Calu3 (cell line): Measurements from ENCODE around the gene GALNTL6. TPM values are rescaled to one million over a fixed set of nuclear protein-coding genes. Genes with fewer than 3 reads are reported as not detected.

Experiments used
- BruUV-seq: library from RNA; stranded (reverse); fragments of 400-500 nt; replicated peaks from 2 replicates; lab custom pipeline; 2021; lab: Mats Ljungman, UMichigan
- CTCF ChIA-PET: fragments of 300-600 bp; sonication (Branson Sonifier 250); formaldehyde crosslinking; loops from one replicate; lab custom pipeline; 2022; ENCODE audit warnings: antibody characterized with exemption; lab: Charles Lee
- DNase-seq: peaks from one replicate; pipeline ENCODE4 v3.0.0; 2022
- H3K27ac Mint-ChIP-seq: one replicate; pipeline ENCODE4 v1.8.0; 2022; ENCODE audit warnings: mixed read lengths; ENCODE audit not compliant: unreplicated experiment
- H3K27me3 Mint-ChIP-seq: one replicate; pipeline ENCODE4 v1.8.0; 2022; ENCODE audit warnings: mixed read lengths; ENCODE audit not compliant: unreplicated experiment
- H3K36me3 Mint-ChIP-seq: one replicate; pipeline ENCODE4 v1.8.0; 2022; ENCODE audit warnings: mild to moderate bottlenecking, moderate library complexity, mixed read lengths; ENCODE audit not compliant: insufficient read depth, unreplicated experiment
- H3K4me1 Mint-ChIP-seq: one replicate; pipeline ENCODE4 v1.8.0; 2022; ENCODE audit warnings: mild to moderate bottlenecking, low read depth, mixed read lengths; ENCODE audit not compliant: unreplicated experiment
- H3K4me3 Mint-ChIP-seq: one replicate; pipeline ENCODE4 v1.8.0; 2022; ENCODE audit warnings: mild to moderate bottlenecking, low read depth, moderate library complexity, mixed read lengths; ENCODE audit not compliant: unreplicated experiment
- H3K9me3 Mint-ChIP-seq: one replicate; pipeline ENCODE4 v1.8.0; 2022; ENCODE audit warnings: low read depth, mixed read lengths; ENCODE audit not compliant: unreplicated experiment
- intact Hi-C: fragments of 100-400 bp; cut with micrococcal nuclease; formaldehyde crosslinking; loops from one replicate; pipeline ENCODE4 v1.10.0; 2022; ENCODE audit not compliant: unreplicated experiment
- total RNA-seq: library from RNA; stranded (reverse); gene quantifications from 2 replicates; pipeline ENCODE4 v1.2.3, GENCODE V29; 2022
- TF ChIP-seq, protein P1 (sequence below): fragments of 200-600 bp; IDR thresholded peaks from one replicate; pipeline ENCODE4 v1.8.0; 2022; ENCODE audit warnings: antibody characterized with exemption; ENCODE audit not compliant: unreplicated experiment

GALNTL6 gene
- total RNA-seq, 1 experiment from 2014 or later = not detected

DNA sequence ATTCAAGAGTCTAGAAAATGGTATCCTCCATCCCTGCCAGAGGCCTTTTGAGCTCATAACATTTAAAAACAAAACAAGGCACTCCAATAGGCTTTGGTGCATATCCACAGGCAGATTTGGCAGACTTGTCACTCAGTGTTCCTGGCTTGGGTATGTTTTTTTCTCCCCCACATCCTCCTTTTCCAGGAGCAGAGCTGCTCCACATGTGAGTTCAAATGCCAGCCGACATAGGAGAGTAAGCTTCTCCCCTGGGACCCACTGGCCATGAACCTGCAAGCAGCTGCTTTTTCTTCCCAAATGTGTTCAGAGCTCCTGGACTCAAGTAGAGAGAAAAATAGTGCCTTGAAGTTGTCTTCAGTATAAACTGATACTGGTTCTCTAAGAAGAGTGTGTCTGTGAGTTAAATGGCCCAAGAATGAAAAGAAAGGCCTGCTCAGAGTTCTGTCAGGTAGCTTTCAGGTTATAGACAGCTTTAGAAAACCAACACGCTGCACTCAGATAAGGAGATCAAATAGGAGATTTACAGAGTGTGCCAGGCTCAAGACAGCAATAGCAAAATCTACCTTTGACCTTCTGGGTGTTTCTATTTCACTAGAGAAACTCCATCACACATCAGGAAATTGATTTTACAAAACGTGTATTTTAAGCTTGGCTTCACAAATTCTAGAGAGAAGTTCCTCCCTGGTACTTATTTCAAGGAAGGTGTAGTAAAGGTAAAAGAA, 1192.9 kb downstream of the GALNTL6 start:
- CTCF ChIA-PET = interaction anchor here (1.5 kb wide), 1 partner anchor 295 kb away, joined by 5 read pairs; no protein-coding TSS in a partner anchor
- intact Hi-C loops = no loop called here
- BruUV-seq = no TSS peak
- Mint-ChIP-seq H3K4me1 (no peaks in the 10 kb centered on the region), H3K36me3 (no peaks in the 10 kb centered on the region), H3K27ac (no peak overlapping the region), H3K27me3 (no peaks in the 10 kb centered on the region), H3K4me3 (no peak overlapping the region), H3K9me3 (no peaks in the 10 kb centered on the region)
- TF ChIP-seq, protein P1, sequence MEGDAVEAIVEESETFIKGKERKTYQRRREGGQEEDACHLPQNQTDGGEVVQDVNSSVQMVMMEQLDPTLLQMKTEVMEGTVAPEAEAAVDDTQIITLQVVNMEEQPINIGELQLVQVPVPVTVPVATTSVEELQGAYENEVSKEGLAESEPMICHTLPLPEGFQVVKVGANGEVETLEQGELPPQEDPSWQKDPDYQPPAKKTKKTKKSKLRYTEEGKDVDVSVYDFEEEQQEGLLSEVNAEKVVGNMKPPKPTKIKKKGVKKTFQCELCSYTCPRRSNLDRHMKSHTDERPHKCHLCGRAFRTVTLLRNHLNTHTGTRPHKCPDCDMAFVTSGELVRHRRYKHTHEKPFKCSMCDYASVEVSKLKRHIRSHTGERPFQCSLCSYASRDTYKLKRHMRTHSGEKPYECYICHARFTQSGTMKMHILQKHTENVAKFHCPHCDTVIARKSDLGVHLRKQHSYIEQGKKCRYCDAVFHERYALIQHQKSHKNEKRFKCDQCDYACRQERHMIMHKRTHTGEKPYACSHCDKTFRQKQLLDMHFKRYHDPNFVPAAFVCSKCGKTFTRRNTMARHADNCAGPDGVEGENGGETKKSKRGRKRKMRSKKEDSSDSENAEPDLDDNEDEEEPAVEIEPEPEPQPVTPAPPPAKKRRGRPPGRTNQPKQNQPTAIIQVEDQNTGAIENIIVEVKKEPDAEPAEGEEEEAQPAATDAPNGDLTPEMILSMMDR = no peak
- DNase-seq = no peak

DNA sequence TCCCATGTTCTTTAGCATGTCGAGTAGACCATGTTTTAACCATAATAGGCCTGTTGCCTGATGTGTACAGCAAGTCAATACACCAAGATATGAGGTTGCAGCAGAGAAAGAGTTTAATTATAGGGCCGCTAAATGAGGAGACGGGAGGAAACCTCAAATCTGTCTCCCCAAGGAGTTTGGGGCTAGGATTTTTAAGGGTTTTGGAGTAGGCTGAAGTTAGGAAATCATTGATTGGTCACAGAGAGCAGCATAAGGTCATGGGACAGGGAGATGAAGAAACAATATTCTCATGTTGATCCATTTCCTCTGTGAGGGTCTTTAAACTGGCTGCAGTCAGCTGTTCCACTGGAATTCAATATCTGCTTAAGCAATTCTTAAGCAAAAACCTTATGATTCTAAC, 1195.2 kb downstream of the GALNTL6 start:
- BruUV-seq = no TSS peak
- H3K27me3 Mint-ChIP-seq = no peaks in the 10 kb centered on the region
- TF ChIP-seq, protein P1 = no peak
- DNase-seq = no peak
- no peak overlapping the region for H3K27ac Mint-ChIP-seq
- intact Hi-C loops = no loop called here
- CTCF ChIA-PET = no interaction called here
- no peak overlapping the region for H3K4me3 Mint-ChIP-seq
- no peaks in the 10 kb centered on the region for H3K9me3 Mint-ChIP-seq
- H3K36me3 Mint-ChIP-seq = no peaks in the 10 kb centered on the region
- H3K4me1 Mint-ChIP-seq = no peaks in the 10 kb centered on the region

DNA sequence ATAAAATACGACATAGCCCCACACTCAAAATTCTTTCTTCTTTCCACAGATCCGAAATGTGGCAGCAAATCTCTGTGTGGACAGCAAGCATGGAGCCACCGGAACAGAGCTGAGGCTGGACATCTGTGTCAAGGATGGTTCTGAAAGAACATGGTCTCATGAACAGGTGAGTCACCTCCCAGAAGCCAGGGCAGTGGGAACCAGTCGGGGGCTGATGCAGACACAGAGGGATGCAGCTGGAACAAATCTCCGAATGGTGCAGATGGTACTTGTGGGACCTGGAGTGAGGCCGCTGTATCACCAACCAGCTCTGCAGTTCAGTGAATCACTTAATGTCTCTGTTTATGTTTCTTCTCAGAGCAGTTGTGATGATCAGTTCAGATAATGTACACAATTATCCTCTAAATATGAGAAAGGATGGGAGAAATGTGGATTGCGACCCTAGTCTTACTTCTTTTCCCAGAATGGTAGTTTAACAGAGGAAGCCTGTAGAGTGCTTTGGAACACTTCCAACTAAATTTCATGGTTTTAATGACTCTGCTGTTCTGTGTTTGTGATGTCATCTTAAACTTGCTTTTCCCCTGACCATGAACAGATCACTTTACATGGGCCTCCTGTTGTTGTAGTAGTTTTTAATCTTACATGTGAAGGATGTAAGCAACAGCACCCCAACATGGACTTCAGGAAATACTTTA, 1196.1 kb downstream of the GALNTL6 start:
- no TSS peak for BruUV-seq
- Mint-ChIP-seq H3K27ac (no peak overlapping the region), H3K9me3 (no peaks in the 10 kb centered on the region), H3K4me1 (no peaks in the 10 kb centered on the region), H3K4me3 (no peak overlapping the region), H3K36me3 (no peaks in the 10 kb centered on the region), H3K27me3 (no peaks in the 10 kb centered on the region)
- TF ChIP-seq, protein P1 = no peak
- CTCF ChIA-PET = no interaction called here
- no peak for DNase-seq
- intact Hi-C loops = no loop called here

DNA sequence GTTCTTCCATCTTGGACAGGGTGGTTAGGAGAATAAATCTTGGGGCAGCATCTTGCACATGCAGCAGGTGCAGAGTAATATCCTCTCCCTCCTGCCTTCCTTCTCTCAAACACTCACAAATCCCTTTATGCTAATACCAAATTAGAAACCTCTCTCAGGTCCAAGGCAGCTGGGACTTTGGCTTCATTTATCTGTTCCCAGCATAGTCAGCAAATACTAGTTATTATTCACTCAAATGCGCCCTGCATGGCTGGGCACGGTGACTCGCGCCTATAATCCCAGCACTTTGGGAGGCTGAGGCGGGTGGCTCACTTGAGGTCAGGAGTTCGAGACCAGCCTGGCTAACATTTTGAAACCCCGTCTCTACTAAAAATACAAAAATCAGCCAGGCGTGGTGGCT, 1199.4 kb downstream of the GALNTL6 start:
- CTCF ChIA-PET = interaction anchor here (1.9 kb wide), 1 partner anchor 289 kb away, joined by 33 read pairs; no protein-coding TSS in a partner anchor
- Mint-ChIP-seq H3K27me3 (no peaks in the 10 kb centered on the region), H3K36me3 (peaks cover 5% of the 10 kb centered on the region), H3K4me3 (no peak overlapping the region), H3K4me1 (no peaks in the 10 kb centered on the region), H3K9me3 (no peaks in the 10 kb centered on the region), H3K27ac (no peak overlapping the region)
- intact Hi-C loops = loop anchor here (1.0 to 5.0 kb wide), 3 partner anchors 245 to 405 kb away; no protein-coding TSS in a partner anchor
- DNase-seq = no peak
- BruUV-seq = no TSS peak
- TF ChIP-seq, protein P1 = no peak
